Measurements from ENCODE around the gene PIAS3. TPM values are rescaled to one million over a fixed set of nuclear protein-coding genes. Genes with fewer than 3 reads are reported as not detected.

The PIAS3 gene
- total RNA-seq (21.9 TPM), polyA plus RNA-seq (10 to 100 TPM in 3 of 4 donors, 1 to 10 TPM in 1; 8.8 to 16.3 (median 11.8) TPM)

DNA sequence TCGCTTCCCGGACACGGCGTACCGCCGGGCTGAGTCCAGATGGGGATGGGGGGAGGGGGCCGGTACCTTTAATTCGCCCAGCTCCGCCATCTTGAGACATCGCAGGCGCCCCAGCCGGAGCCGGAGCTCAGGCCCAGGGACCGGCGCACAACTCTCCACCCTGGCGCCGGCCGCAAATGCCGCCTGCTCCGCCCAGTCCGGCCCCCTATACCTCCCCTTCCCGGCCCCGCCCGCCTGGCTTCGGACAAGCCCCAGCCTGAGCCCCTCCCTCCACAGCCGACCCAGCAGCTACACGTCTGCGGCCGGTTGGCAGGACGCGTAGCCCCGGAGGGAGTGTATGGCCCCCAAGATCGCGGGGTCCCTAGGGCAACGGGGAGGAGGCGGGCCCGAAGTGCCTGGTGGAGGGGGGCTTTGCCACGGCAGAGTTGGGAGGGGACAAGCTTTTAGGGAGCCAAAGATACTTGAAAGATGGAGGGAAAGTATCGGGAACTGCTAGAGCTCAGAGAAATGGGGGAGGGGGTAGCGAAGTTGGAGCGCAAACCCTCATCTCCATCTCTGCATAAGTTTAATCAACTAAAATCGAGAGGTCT is at the start of gene PIAS3:
TSS of gene PIAS3 (minus strand) at position 181 of the 590 bp plus-strand sequence. CDS start at position 90, 91 bp downstream.
- peak; percentile 89 to 90 for ATAC-seq (ENCODE audit: low read depth in 2 of 2)
- H3K4me3 ChIP-seq (ENCODE audit: low read depth, low read length): peak within 1 kb of the TSS; percentile 89
- no peaks in the 10 kb centered on the region for H3K9me3 ChIP-seq (ENCODE audit: control insufficient read depth in 2 of 2, low read length in 2 of 2)
- H3K36me3 Mint-ChIP-seq: peaks cover 19% of the 10 kb centered on the region
- peaks cover 0 to 1% (median 0%) of the 10 kb centered on the region in 7 donors for H3K9me3 Mint-ChIP-seq
- H3K27ac ChIP-seq (ENCODE audit: insufficient read depth, low read length, poor library complexity, severe bottlenecking): peak within 1 kb of the TSS; percentile 65
- H3K36me3 ChIP-seq (ENCODE audit: control insufficient read depth, insufficient read depth, low read length): peaks cover 26% of the 10 kb centered on the region
- H3K27me3 ChIP-seq (ENCODE audit: control insufficient read depth, insufficient read depth, low read length): no peaks in the 10 kb centered on the region
- peak; percentile 79 to 92 (median 83) for DNase-seq
- H3K27ac Mint-ChIP-seq: peak within 1 kb of the TSS; percentile 74 to 93 (median 92)
- H3K4me3 Mint-ChIP-seq: peak within 1 kb of the TSS; percentile 90 to 99 (median 96)
- H3K27me3 Mint-ChIP-seq: peaks cover 15% of the 10 kb centered on the region
- H3K4me1 ChIP-seq (ENCODE audit: control insufficient read depth, insufficient read depth, low read length, poor library complexity, severe bottlenecking): peaks cover 17% of the 10 kb centered on the region
- H3K4me1 Mint-ChIP-seq: peaks cover 0 to 29% (median 12%) of the 10 kb centered on the region in 4 donors

- Mint-ChIP-seq H3K36me3 (peaks cover 29% of the 10 kb centered on the region), H3K27me3 (no peaks in the 10 kb centered on the region), H3K4me3 (no peak overlapping the region), H3K27ac (no peak overlapping the region), H3K9me3 (no peaks in the 10 kb centered on the region), H3K4me1 (peaks cover 4 to 8% (median 7%) of the 10 kb centered on the region in 4 donors)
- no peaks in the 10 kb centered on the region for H3K9me3 ChIP-seq (ENCODE audit: control insufficient read depth in 2 of 2, low read length in 2 of 2)
- no peak overlapping the region for H3K4me3 ChIP-seq (ENCODE audit: low read depth, low read length)
- no peaks in the 10 kb centered on the region for H3K27me3 ChIP-seq (ENCODE audit: control insufficient read depth, insufficient read depth, low read length)
- ATAC-seq (ENCODE audit: low read depth in 2 of 2): no peak
- DNase-seq: no peak
- H3K27ac ChIP-seq (ENCODE audit: insufficient read depth, low read length, poor library complexity, severe bottlenecking): no peak overlapping the region
- H3K36me3 ChIP-seq (ENCODE audit: control insufficient read depth, insufficient read depth, low read length): peaks cover 23% of the 10 kb centered on the region
- H3K4me1 ChIP-seq (ENCODE audit: control insufficient read depth, insufficient read depth, low read length, poor library complexity, severe bottlenecking): no peaks in the 10 kb centered on the region
These were observed 49.8 kb upstream of the PIAS3 start for GRCh38 chr1:145908653-145909052.

DNA sequence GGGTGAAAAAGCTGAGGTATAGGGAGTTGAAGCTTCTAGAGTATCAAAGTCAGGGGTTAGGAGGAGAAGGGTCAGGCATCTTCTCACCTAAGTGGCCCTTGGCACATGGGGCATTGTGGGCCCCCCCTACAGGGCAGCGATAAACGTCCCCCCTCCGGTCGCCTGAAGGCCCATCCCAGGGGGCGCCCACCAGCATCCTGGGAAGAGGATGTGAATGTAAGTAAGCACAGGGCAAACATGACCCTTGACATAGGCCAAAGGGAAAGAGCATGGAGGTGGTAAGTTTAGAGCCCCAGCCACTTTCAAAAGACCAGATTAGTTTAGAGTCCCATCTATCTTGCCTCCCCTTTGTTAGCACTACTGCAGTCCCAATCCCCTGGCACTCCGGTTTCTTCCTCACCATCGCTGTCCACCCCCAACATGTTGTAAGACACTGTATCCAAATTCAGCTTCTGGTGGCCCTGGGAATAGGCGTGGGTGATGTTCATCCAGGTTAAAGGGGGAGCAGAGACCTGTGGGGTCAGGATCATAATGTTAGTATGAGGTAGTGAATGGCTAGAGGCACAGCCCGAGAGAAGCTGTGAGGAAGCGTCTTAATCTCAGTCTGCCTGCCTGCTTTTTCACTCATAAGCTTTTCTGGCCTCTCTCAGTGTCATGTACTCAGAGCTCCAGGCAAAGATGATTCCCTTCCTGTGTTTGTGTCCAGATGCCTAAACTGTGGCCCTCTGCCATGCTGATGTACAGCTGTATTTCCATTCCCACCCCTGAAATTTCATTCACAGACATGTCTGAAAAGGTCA is 48.3 kb upstream of the PIAS3 start:
- Mint-ChIP-seq H3K27me3 (no peaks in the 10 kb centered on the region), H3K4me1 (peaks cover 4 to 8% (median 6%) of the 10 kb centered on the region in 4 donors), H3K27ac (no peak overlapping the region), H3K9me3 (no peaks in the 10 kb centered on the region), H3K36me3 (peaks cover 19% of the 10 kb centered on the region), H3K4me3 (no peak overlapping the region)
- peaks cover 14% of the 10 kb centered on the region for H3K36me3 ChIP-seq (ENCODE audit: control insufficient read depth, insufficient read depth, low read length)
- ATAC-seq (ENCODE audit: low read depth in 2 of 2): no peak
- no peak overlapping the region for H3K4me3 ChIP-seq (ENCODE audit: low read depth, low read length)
- no peaks in the 10 kb centered on the region for H3K27me3 ChIP-seq (ENCODE audit: control insufficient read depth, insufficient read depth, low read length)
- no peaks in the 10 kb centered on the region for H3K9me3 ChIP-seq (ENCODE audit: control insufficient read depth in 2 of 2, low read length in 2 of 2)
- H3K27ac ChIP-seq (ENCODE audit: insufficient read depth, low read length, poor library complexity, severe bottlenecking): no peak overlapping the region
- no peak for DNase-seq
- no peaks in the 10 kb centered on the region for H3K4me1 ChIP-seq (ENCODE audit: control insufficient read depth, insufficient read depth, low read length, poor library complexity, severe bottlenecking)

DNA sequence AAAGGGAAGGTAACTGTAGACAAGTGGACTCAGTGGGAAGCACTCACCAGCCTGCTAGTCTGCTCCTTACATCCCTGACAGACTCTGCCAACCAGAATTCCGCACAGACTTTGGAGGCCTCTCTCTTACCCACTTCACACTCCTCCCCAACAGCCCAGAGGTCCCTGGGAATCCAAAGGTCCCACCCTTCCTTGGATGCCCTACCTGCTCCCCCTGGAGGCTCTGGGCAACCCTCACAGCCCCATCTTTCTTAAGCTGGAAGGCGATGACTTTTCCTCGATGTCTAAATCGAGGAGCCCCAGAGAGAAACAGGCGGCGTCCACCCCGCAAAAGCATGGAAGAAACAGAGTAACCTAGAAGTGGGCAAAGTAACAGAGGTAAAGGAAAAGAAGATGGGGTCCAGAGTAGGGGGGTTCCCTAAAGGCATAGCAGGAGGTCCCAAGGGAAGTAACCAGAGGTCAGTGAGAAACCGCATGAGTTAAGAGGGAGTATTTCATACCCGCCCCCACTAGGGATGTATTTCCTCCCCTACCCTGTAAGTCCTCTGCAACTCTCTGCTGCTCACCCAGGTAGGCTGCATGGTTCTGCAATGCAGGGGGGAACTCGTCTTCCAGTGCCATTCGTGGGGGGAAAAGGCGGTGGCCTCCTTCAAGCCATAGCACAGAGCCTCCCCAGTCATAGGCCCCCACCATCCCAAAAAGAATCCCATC is 42.6 kb upstream of the PIAS3 start:
- DNase-seq (no peak), ATAC-seq (ENCODE audit: low read depth in 2 of 2) (no peak)
- Mint-ChIP-seq H3K4me3 (no peak overlapping the region), H3K27me3 (no peaks in the 10 kb centered on the region), H3K36me3 (peaks cover 19% of the 10 kb centered on the region), H3K4me1 (no peaks in the 10 kb centered on the region), H3K9me3 (no peaks in the 10 kb centered on the region), H3K27ac (no peak overlapping the region)
- Histone ChIP-seq H3K27ac (ENCODE audit: insufficient read depth, low read length, poor library complexity, severe bottlenecking) (no peak overlapping the region), H3K4me1 (ENCODE audit: control insufficient read depth, insufficient read depth, low read length, poor library complexity, severe bottlenecking) (no peaks in the 10 kb centered on the region), H3K27me3 (ENCODE audit: control insufficient read depth, insufficient read depth, low read length) (no peaks in the 10 kb centered on the region), H3K9me3 (ENCODE audit: control insufficient read depth in 2 of 2, low read length in 2 of 2) (no peaks in the 10 kb centered on the region), H3K36me3 (ENCODE audit: control insufficient read depth, insufficient read depth, low read length) (no peaks in the 10 kb centered on the region), H3K4me3 (ENCODE audit: low read depth, low read length) (no peak overlapping the region)

DNA sequence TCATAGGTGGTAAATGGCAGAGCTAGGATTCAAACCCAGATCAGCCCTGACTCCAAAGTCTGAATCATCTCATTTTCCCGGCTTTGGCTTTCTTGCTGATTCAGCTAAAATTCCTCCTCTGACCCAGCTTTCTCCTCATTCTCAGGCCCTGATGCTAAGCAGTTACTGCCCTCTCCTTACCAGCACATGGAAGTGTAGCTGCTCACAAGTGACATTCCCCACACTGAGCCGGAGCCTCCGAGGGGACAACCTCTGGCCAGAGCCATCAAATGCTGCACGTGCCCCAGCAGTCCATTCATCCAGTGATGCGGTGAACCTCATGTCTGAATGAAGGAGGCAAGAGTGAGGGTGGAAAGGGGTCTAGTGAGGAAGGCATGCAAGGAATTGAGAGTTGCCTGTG is 39.9 kb upstream of the PIAS3 start:
- DNase-seq (no peak), ATAC-seq (ENCODE audit: low read depth in 2 of 2) (no peak)
- Mint-ChIP-seq H3K27ac (no peak overlapping the region), H3K4me1 (no peaks in the 10 kb centered on the region), H3K9me3 (no peaks in the 10 kb centered on the region), H3K36me3 (peaks cover 22% of the 10 kb centered on the region), H3K27me3 (no peaks in the 10 kb centered on the region), H3K4me3 (no peak overlapping the region)
- H3K36me3 ChIP-seq (ENCODE audit: control insufficient read depth, insufficient read depth, low read length): no peaks in the 10 kb centered on the region
- no peaks in the 10 kb centered on the region for H3K9me3 ChIP-seq (ENCODE audit: control insufficient read depth in 2 of 2, low read length in 2 of 2)
- H3K27ac ChIP-seq (ENCODE audit: insufficient read depth, low read length, poor library complexity, severe bottlenecking): no peak overlapping the region
- H3K4me3 ChIP-seq (ENCODE audit: low read depth, low read length): no peak overlapping the region
- H3K4me1 ChIP-seq (ENCODE audit: control insufficient read depth, insufficient read depth, low read length, poor library complexity, severe bottlenecking): no peaks in the 10 kb centered on the region
- H3K27me3 ChIP-seq (ENCODE audit: control insufficient read depth, insufficient read depth, low read length): no peaks in the 10 kb centered on the region

DNA sequence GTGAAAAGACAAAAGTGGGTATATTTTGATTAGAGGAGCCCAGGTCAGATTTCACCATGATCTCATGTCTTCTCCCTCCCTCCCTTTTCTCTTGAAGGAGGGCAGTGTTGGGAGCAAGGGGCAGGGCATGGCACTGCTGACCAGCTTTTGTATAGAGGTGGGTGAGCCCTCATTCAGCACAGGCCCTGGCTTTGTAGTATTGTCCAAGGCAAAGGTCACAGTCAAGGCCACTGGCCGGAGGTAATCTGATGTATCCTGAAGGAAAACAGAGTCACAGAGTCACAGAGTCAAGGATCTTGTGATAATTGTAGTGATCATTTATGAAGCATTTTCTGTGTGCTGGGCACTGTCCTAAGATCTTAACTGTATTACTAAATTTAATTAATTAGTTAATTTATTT is 39.1 kb upstream of the PIAS3 start:
- no peaks in the 10 kb centered on the region for H3K9me3 Mint-ChIP-seq
- H3K27me3 Mint-ChIP-seq: no peaks in the 10 kb centered on the region
- H3K27me3 ChIP-seq (ENCODE audit: control insufficient read depth, insufficient read depth, low read length): no peaks in the 10 kb centered on the region
- peaks cover 22% of the 10 kb centered on the region for H3K36me3 Mint-ChIP-seq
- H3K9me3 ChIP-seq (ENCODE audit: control insufficient read depth in 2 of 2, low read length in 2 of 2): no peaks in the 10 kb centered on the region
- no peaks in the 10 kb centered on the region for H3K4me1 Mint-ChIP-seq
- no peak overlapping the region for H3K4me3 Mint-ChIP-seq
- H3K36me3 ChIP-seq (ENCODE audit: control insufficient read depth, insufficient read depth, low read length): no peaks in the 10 kb centered on the region
- no peak overlapping the region for H3K4me3 ChIP-seq (ENCODE audit: low read depth, low read length)
- H3K27ac Mint-ChIP-seq: no peak overlapping the region
- no peak for ATAC-seq (ENCODE audit: low read depth in 2 of 2)
- H3K27ac ChIP-seq (ENCODE audit: insufficient read depth, low read length, poor library complexity, severe bottlenecking): no peak overlapping the region
- no peak for DNase-seq
- H3K4me1 ChIP-seq (ENCODE audit: control insufficient read depth, insufficient read depth, low read length, poor library complexity, severe bottlenecking): no peaks in the 10 kb centered on the region

- H3K27me3 ChIP-seq (ENCODE audit: control insufficient read depth, insufficient read depth, low read length): no peaks in the 10 kb centered on the region
- no peaks in the 10 kb centered on the region for H3K4me1 ChIP-seq (ENCODE audit: control insufficient read depth, insufficient read depth, low read length, poor library complexity, severe bottlenecking)
- DNase-seq (no peak), ATAC-seq (ENCODE audit: low read depth in 2 of 2) (no peak)
- H3K36me3 ChIP-seq (ENCODE audit: control insufficient read depth, insufficient read depth, low read length): no peaks in the 10 kb centered on the region
- Mint-ChIP-seq H3K4me1 (no peaks in the 10 kb centered on the region), H3K27ac (no peak overlapping the region), H3K9me3 (no peaks in the 10 kb centered on the region), H3K4me3 (no peak overlapping the region), H3K27me3 (no peaks in the 10 kb centered on the region), H3K36me3 (peaks cover 15% of the 10 kb centered on the region)
- H3K4me3 ChIP-seq (ENCODE audit: low read depth, low read length): no peak overlapping the region
- H3K27ac ChIP-seq (ENCODE audit: insufficient read depth, low read length, poor library complexity, severe bottlenecking): no peak overlapping the region
- H3K9me3 ChIP-seq (ENCODE audit: control insufficient read depth in 2 of 2, low read length in 2 of 2): no peaks in the 10 kb centered on the region
These were observed 36.6 kb upstream of the PIAS3 start for GRCh38 chr1:145895471-145895870.

Measured in CD4-positive, CD25-positive, alpha-beta regulatory T cell (primary cell).